Measurements from ENCODE around the gene OCA2.

DNA sequence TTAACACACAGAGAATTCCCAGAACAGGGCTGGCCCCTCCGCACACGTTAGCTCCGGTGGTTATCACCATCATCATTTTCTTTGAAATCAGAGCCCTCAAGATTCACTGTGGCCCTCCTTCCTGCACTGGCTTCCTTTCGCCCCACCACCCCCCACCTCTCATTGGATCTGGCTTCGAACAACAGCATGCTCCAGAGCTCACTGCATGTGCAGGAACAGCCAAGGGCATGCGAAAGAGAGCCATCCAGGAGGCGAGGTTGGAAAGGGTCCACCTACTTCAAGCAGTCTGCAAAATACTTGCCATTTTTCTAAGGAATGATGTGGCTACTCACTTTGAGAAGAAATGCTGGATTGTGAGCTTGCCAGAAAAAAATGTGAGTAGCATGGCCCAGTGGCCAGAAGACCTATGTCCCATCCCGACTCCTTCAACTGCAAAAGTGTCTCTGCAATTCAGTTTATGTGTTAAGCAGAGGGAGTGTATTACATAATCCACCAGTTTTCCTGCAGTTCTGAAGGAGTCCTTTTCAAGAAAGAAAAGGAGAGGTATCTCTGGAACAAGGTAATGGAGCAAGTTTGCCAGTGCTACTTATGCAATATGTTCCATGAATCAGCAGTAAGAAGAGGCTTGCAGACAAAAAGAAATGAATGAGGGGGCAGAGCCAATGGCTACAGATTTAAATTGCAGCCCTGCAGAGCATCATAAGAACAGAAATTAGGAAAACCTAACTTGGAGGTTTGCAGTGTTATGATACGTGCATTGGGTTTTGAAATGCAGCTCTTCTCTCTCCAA is 92.8 kb downstream of the OCA2 start:
- TF ChIP-seq YY1 (IDR thresholded peaks at IDR 0.05; ENCODE audit: insufficient read depth, insufficient read length) (no peak), SUZ12 (IDR thresholded peaks at IDR 0.05; ENCODE audit: extremely low read depth, insufficient read depth, insufficient read length) (no peak)

Measured in NT2/D1 (cell line).